OCI-LY7 (cell line): ENCODE measurements around the gene TMTC2. TPM values are rescaled to one million over a fixed set of nuclear protein-coding genes. Genes with fewer than 3 reads are reported as not detected.

Experiments
- BruUV-seq: library from RNA; stranded (reverse); fragments of 400-500 nt; replicated peaks from 2 replicates; lab custom pipeline; 2021; lab: Mats Ljungman, UMichigan
- CTCF ChIA-PET: fragments of 300-600 bp; sonication (Branson Sonifier 250); formaldehyde crosslinking; loops from one replicate; lab custom pipeline; 2022; ENCODE audit warnings: antibody characterized with exemption; ENCODE audit not compliant: unreplicated experiment; lab: Charles Lee
- POLR2A ChIA-PET: fragments of 300-600 bp; sonication (Branson Sonifier 250); formaldehyde crosslinking; loops from one replicate; lab custom pipeline; 2022; ENCODE audit warnings: antibody characterized with exemption; lab: Charles Lee
- DNase-seq: peaks from one replicate; pipeline ENCODE4 v3.0.0-alpha.2; 2015; ENCODE audit warnings: low spot score
- H2AFZ ChIP-seq: fragments of 200-600 bp; sonication (generic), shearing (Covaris generic); 2 replicates; pipeline ENCODE4 v1.6.1; 2014; ENCODE audit warnings: mild to moderate bottlenecking, antibody characterized with exemption, low read length, moderate library complexity
- H3K27ac ChIP-seq: fragments of 200-600 bp; sonication (generic); 2 replicates; pipeline ENCODE4 v1.5.1; 2014; ENCODE audit warnings: mixed run types, low read depth, mild to moderate bottlenecking, moderate library complexity, low read length, inconsistent platforms; ENCODE audit not compliant: poor library complexity, severe bottlenecking
- H3K36me3 ChIP-seq: fragments of 200-600 bp; sonication (generic); 2 replicates; pipeline ENCODE4 v1.6.1; 2014; ENCODE audit warnings: mild to moderate bottlenecking, antibody characterized with exemption, low read length, moderate library complexity, mixed read lengths; ENCODE audit not compliant: insufficient read depth
- H3K4me1 ChIP-seq: fragments of 200-600 bp; sonication (generic); 2 replicates; pipeline ENCODE4 v1.5.1; 2014; ENCODE audit warnings: mild to moderate bottlenecking, low read length; ENCODE audit not compliant: insufficient read depth, poor library complexity, severe bottlenecking
- H3K4me2 ChIP-seq: fragments of 200-600 bp; sonication (generic); 2 replicates; pipeline ENCODE4 v1.6.1; 2014; ENCODE audit warnings: mild to moderate bottlenecking, low read length
- H3K4me3 ChIP-seq: fragments of 200-600 bp; sonication (generic); 2 replicates; pipeline ENCODE4 v1.5.1; 2014; ENCODE audit warnings: mild to moderate bottlenecking, low read depth, low read length; ENCODE audit not compliant: poor library complexity, severe bottlenecking
- H3K79me2 ChIP-seq: fragments of 200-600 bp; sonication (generic); 2 replicates; pipeline ENCODE4 v1.6.1; 2016; ENCODE audit warnings: low read depth, mild to moderate bottlenecking, low read length, moderate library complexity, mixed read lengths; ENCODE audit not compliant: insufficient read depth
- H3K9me2 ChIP-seq: fragments of 200-600 bp; sonication (generic); 2 replicates; pipeline ENCODE4 v1.6.1; 2016; ENCODE audit warnings: mild to moderate bottlenecking, low read length, mixed read lengths; ENCODE audit not compliant: insufficient read depth
- H3K9me3 ChIP-seq: fragments of 200-600 bp; sonication (generic); 2 replicates; pipeline ENCODE4 v1.6.1; 2014; ENCODE audit warnings: mild to moderate bottlenecking, mixed run types, low read length, mixed read lengths
- H4K20me1 ChIP-seq: fragments of 200-600 bp; sonication (generic); 2 replicates; pipeline ENCODE4 v1.6.1; 2014; ENCODE audit warnings: mild to moderate bottlenecking, antibody characterized with exemption, low read length, moderate library complexity, mixed read lengths; ENCODE audit not compliant: insufficient read depth
- CTCF ChIP-seq: fragments of 200-600 bp; sonication (generic); conservative IDR thresholded peaks from 2 replicates; pipeline ENCODE4 v1.5.1; 2014; ENCODE audit warnings: mild to moderate bottlenecking, antibody characterized with exemption, low read length, moderate library complexity, mixed read lengths
- EZH2phosphoT487 ChIP-seq: fragments of 200-600 bp; sonication (generic); IDR thresholded peaks from 2 replicates; pipeline ENCODE4 v1.6.1; 2018; ENCODE audit warnings: low read depth, borderline replicate concordance, mild to moderate bottlenecking, mixed run types, antibody characterized with exemption, low read length, moderate library complexity, mixed read lengths
- intact Hi-C: fragments of 100-400 bp; cut with micrococcal nuclease; formaldehyde crosslinking; loops from one replicate; pipeline ENCODE4 v1.10.0; 2022; ENCODE audit not compliant: unreplicated experiment
- total RNA-seq, 2 experiments: library from RNA; depleted of rRNA in 1 of 2; stranded (reverse); fragments of >200 nt in 1 of 2; shearing (Covaris generic) in 1 of 2; gene quantifications; 2 replicates each; pipeline ENCODE4 v1.2.3, GENCODE V29; 2014 to 2022

Gene TMTC2
- total RNA-seq, 2 experiments from 2014 or later: 5.6 to 8.1 TPM

GRCh38 chr12:82898441-82898840 is 211.7 kb downstream of the TMTC2 start:
- no peak overlapping the region for H3K4me2 ChIP-seq
- H3K9me2 ChIP-seq: no peaks in the 10 kb centered on the region
- no peak overlapping the region for H3K27ac ChIP-seq
- H3K4me1 ChIP-seq: no peaks in the 10 kb centered on the region
- no peaks in the 10 kb centered on the region for H3K9me3 ChIP-seq
- DNase-seq: no peak
- no TSS peak for BruUV-seq
- ChIA-PET POLR2A (interaction anchor here (0.6 to 1.4 kb wide), 4 partner anchors 8 to 419 kb away, joined by 3 to 4 read pairs (median 3); no protein-coding TSS in a partner anchor), CTCF (no interaction called here)
- no peaks in the 10 kb centered on the region for H4K20me1 ChIP-seq
- no peaks in the 10 kb centered on the region for H3K36me3 ChIP-seq
- TF ChIP-seq EZH2phosphoT487 (no peak), CTCF (no peak)
- H2AFZ ChIP-seq: no peak overlapping the region
- no peaks in the 10 kb centered on the region for H3K79me2 ChIP-seq
- H3K4me3 ChIP-seq: no peak overlapping the region
- intact Hi-C loops: no loop called here

GRCh38 chr12:82904219-82904790 is 217.6 kb downstream of the TMTC2 start:
- intact Hi-C loops: no loop called here

More at GRCh38 chr12:82904219-82904790, 217.6 kb downstream of the TMTC2 start:
- Histone ChIP-seq H3K36me3 (no peaks in the 10 kb centered on the region), H4K20me1 (no peaks in the 10 kb centered on the region), H3K4me1 (no peaks in the 10 kb centered on the region), H3K4me3 (no peak overlapping the region), H3K9me3 (no peaks in the 10 kb centered on the region), H2AFZ (no peak overlapping the region), H3K79me2 (no peaks in the 10 kb centered on the region), H3K9me2 (no peaks in the 10 kb centered on the region), H3K4me2 (no peak overlapping the region), H3K27ac (no peak overlapping the region)
- no peak for DNase-seq
- TF ChIP-seq EZH2phosphoT487 (no peak), CTCF (no peak)
- ChIA-PET CTCF (no interaction called here), POLR2A (interaction anchor here (0.7 kb wide), 1 partner anchor 368 kb away, joined by 3 read pairs; no protein-coding TSS in a partner anchor)
- no TSS peak for BruUV-seq
